HFFc6 (cell line): Measurements from ENCODE around the gene DSTN. TPM values are rescaled to one million over a fixed set of nuclear protein-coding genes. Genes with fewer than 3 reads are reported as not detected.
A peak's percentile ranks its signal among the peaks of the same experiment; 100 is the strongest.

Source experiments
- DNase-seq: peaks from one replicate; pipeline ENCODE4 v3.0.0-alpha.2; 2018
- H3K27ac Mint-ChIP-seq: 2 replicates; pipeline ENCODE4 v1.8.0; 2020; ENCODE audit warnings: mild to moderate bottlenecking, mixed read lengths
- H3K27me3 Mint-ChIP-seq: 2 replicates; pipeline ENCODE4 v1.8.0; 2021; ENCODE audit warnings: mild to moderate bottlenecking, moderate library complexity, mixed read lengths; ENCODE audit not compliant: insufficient read depth
- H3K36me3 Mint-ChIP-seq: 2 replicates; pipeline ENCODE4 v1.8.0; 2021; ENCODE audit warnings: low read depth, mixed read lengths
- H3K4me1 Mint-ChIP-seq: 2 replicates; pipeline ENCODE4 v1.8.0; 2020; ENCODE audit warnings: low read depth, mixed read lengths
- H3K4me3 Mint-ChIP-seq: 2 replicates; pipeline ENCODE4 v1.8.0; 2020; ENCODE audit warnings: mild to moderate bottlenecking, moderate library complexity, mixed read lengths
- H3K9me3 Mint-ChIP-seq: 2 replicates; pipeline ENCODE4 v1.8.0; 2020; ENCODE audit warnings: mild to moderate bottlenecking, mixed read lengths
- CTCF ChIP-seq: fragments of 200-600 bp; sonication (generic); IDR thresholded peaks from 2 replicates; pipeline ENCODE4 v1.5.0; 2021; ENCODE audit warnings: antibody characterized with exemption, mild to moderate bottlenecking
- long read RNA-seq: library from polyadenylated mRNA; unstranded; transcript quantifications from one replicate; pipeline ENCODE4 v2.0.0, GENCODE V29; 2019
- total RNA-seq, 6 experiments: library from RNA; stranded (reverse); fragmentation: NEBNext Ultra II Directional; extraction: Animal tissue kit (Norgen Biotek cat#: 25700); gene quantifications; 2 replicates in 1 of 6; 3 replicates in 5 of 6; pipeline ENCODE4 v1.2.3, GENCODE V29; 2021

Gene DSTN
- 100 to 1,000 TPM; 497 to 624 (median 521) TPM for total RNA-seq
- long read RNA-seq, transcript DSTN-201 (4 exons, 3,617 nt), result major isoform, 1,269 of 1,493 reads
- long read RNA-seq, transcript DSTN-203 (5 exons, 1,853 nt), result minor isoform, 21 of 1,493 reads
- long read RNA-seq, partial matches to known transcripts, result 163 of 1,493 reads
- long read RNA-seq, other reads (novel, unspliced or antisense), result 40 of 1,493 reads

DNA sequence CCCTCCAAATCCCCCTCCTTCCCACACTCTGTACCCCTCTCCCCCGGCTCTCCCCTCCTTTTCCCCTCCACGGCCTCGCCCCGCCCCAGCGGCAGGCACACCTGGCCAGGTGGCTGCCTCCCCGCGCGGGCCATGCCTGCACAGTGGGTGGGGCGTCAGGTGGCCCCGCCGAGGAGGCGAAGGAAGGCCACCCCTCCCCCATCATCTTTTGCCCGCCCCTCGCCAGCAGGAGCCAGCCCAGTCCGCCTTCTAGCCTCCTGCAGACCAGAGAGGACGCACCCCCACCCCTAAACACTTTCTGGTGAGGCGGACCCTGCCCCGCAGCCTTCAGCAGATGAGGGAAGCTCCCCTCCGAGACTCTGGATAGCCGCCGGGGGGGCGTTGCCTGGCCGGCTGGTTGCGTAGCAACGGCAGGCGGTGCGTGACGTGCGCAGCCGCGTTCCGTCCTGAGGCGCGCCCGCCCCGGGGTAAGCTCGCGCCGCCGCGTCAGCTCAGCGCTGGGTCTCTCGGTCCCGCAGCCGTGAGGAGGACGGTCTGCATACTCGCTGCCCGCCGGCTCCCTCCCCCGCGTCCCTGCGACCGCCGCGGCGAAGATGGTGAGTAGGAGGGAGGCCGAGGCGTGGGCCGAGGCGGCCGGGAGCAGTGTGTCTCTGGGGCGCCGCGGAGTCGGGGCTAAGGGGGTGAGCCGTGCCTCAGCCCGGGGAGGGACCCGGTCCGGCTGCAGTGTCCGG, at the start of gene DSTN:
DSTN (plus strand) TSS at position 460 of the 731 bp plus-strand sequence; CDS start at position 594, 134 bp downstream.
- Mint-ChIP-seq H3K9me3 (no peaks in the 10 kb centered on the region), H3K27me3 (no peaks in the 10 kb centered on the region; the same call in 1 of the 2 replicates), H3K4me1 (peaks cover 61% of the 10 kb centered on the region), H3K36me3 (peaks cover 18% of the 10 kb centered on the region), H3K4me3 (peak within 1 kb of the TSS; percentile 97), H3K27ac (peak within 1 kb of the TSS; percentile 93)
- TF ChIP-seq CTCF, result no peak
- DNase-seq, result peak; percentile 94

GRCh38 chr20:17520583-17520982, 49.3 kb upstream of the DSTN start:
- Mint-ChIP-seq H3K4me3 (no peak overlapping the region), H3K27me3 (peaks cover 7% of the 10 kb centered on the region; the same call in 1 of the 2 replicates), H3K27ac (no peak overlapping the region), H3K36me3 (no peaks in the 10 kb centered on the region), H3K9me3 (no peaks in the 10 kb centered on the region), H3K4me1 (peaks cover 7% of the 10 kb centered on the region)
- no peak for TF ChIP-seq CTCF
- DNase-seq, result no peak

DNA sequence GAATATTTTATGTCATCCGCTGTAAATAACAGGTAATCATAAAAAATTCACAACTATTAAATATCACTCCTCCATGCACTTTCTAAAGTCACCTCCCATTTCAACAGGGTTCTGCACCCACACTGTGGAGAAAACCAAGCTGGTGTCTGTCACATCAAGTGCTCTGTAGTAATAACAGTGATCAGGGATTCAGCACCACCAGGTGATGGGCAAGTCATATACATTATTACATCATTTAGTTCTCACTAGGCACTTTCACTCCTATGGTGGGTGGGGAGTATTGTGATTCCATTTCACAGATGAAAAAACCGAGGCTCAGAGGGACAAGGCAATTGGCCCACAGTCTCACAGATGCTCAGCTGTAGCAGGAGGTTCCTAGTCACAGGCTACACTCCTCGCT, 47.3 kb upstream of the DSTN start:
- DNase-seq, result no peak
- Mint-ChIP-seq H3K4me1 (peaks cover 7% of the 10 kb centered on the region), H3K9me3 (no peaks in the 10 kb centered on the region), H3K27ac (no peak overlapping the region), H3K4me3 (no peak overlapping the region), H3K27me3 (peaks cover 5% of the 10 kb centered on the region), H3K36me3 (no peaks in the 10 kb centered on the region)
- no peak for TF ChIP-seq CTCF

GRCh38 chr20:17523326-17523725, 46.5 kb upstream of the DSTN start:
- Mint-ChIP-seq H3K4me3 (no peak overlapping the region), H3K4me1 (peaks cover 7% of the 10 kb centered on the region), H3K9me3 (no peaks in the 10 kb centered on the region), H3K27ac (no peak overlapping the region; the same call in 1 of the 2 replicates), H3K36me3 (no peaks in the 10 kb centered on the region), H3K27me3 (peaks cover 8% of the 10 kb centered on the region)
- TF ChIP-seq CTCF, result no peak
- DNase-seq, result no peak

GRCh38 chr20:17524560-17524959, 45.3 kb upstream of the DSTN start:
- Mint-ChIP-seq H3K4me3 (no peak overlapping the region), H3K36me3 (no peaks in the 10 kb centered on the region), H3K27ac (no peak overlapping the region), H3K4me1 (peaks cover 7% of the 10 kb centered on the region), H3K9me3 (no peaks in the 10 kb centered on the region), H3K27me3 (peaks cover 8% of the 10 kb centered on the region)
- TF ChIP-seq CTCF, result no peak
- no peak for DNase-seq
